Fibroblast of the aortic adventitia (primary cell): ENCODE data around the gene DUSP8. TPM values are rescaled to one million over a fixed set of nuclear protein-coding genes. Genes with fewer than 3 reads are reported as not detected.
A peak's percentile ranks its signal among the peaks of the same experiment; 100 is the strongest.

ENCODE experiments used
- DNase-seq: peaks from one replicate; pipeline ENCODE4 v3.0.0-alpha.2; 2010; ENCODE audit warnings: low read depth
- H3K4me3 ChIP-seq: 2 replicates; pipeline ENCODE4 v1.5.1; 2011; ENCODE audit warnings: low read depth, mild to moderate bottlenecking, control low read depth, low read length, moderate library complexity
- total RNA-seq: library from RNA; depleted of rRNA; stranded (reverse); fragments of >200 nt; gene quantifications from 2 replicates; pipeline ENCODE4 v1.2.3, GENCODE V29; 2012; ENCODE audit warnings: low replicate concordance
- TF ChIP-seq, protein P1 (sequence below): IDR thresholded peaks from 2 replicates; pipeline ENCODE4 v1.5.1; 2011; ENCODE audit warnings: mild to moderate bottlenecking, low read length, control low read depth, inconsistent platforms; ENCODE audit not compliant: insufficient read depth

The DUSP8 gene
- total RNA-seq, 1 donor = 0.36 TPM

DNA sequence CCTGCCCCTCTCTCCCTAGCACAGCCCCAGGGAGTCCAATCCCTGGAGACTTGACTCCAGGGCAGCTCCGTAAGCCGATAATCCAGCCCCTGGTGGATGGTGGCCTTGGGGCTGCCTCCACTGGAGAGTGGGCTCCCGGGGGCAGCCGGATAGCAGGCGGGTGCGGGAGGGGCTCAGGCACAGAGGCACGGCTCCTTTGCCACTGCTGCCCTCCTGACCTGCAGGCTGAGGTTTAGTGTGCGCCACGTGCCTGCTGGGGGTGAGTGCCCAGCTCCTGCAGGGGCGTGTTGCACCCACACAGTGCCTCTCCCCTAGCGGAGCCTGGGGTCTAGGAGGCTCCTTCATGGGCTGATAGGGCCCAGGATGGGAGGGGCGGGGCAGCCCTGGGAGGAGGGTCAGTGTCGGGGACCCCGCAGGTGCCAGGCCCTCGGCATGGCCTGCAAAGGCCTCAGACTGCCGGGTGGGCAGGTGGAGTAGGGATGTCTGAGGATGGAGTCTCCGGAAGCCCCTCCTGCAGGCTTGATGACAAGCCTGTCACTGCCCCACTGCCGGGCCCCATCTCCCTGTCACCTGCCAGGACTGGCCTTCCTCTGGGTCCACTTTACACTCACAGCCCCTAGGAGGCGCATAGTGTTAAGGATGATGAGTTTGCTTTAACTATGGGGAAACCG is 5.6 kb downstream of the DUSP8 start:
- H3K4me3 ChIP-seq = no peak overlapping the region
- TF ChIP-seq, protein P1, sequence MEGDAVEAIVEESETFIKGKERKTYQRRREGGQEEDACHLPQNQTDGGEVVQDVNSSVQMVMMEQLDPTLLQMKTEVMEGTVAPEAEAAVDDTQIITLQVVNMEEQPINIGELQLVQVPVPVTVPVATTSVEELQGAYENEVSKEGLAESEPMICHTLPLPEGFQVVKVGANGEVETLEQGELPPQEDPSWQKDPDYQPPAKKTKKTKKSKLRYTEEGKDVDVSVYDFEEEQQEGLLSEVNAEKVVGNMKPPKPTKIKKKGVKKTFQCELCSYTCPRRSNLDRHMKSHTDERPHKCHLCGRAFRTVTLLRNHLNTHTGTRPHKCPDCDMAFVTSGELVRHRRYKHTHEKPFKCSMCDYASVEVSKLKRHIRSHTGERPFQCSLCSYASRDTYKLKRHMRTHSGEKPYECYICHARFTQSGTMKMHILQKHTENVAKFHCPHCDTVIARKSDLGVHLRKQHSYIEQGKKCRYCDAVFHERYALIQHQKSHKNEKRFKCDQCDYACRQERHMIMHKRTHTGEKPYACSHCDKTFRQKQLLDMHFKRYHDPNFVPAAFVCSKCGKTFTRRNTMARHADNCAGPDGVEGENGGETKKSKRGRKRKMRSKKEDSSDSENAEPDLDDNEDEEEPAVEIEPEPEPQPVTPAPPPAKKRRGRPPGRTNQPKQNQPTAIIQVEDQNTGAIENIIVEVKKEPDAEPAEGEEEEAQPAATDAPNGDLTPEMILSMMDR = no peak
- no peak for DNase-seq

DNA sequence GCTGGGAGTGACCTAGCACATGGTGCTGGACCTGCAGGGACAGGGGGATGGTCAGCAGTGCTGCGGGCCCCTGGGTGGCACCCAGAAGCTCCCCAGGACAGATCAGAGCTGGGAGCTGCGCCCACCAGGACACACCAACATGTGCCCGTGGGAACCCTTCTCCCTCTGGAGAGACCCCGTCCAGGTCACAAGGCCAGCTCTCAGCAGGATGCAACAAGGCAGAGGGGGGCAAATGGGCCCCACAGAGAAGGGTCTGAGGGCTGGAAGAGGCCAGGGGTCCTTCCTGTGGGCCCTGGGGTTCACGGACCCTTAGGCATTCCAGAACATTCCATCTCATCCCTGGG is 6.2 kb downstream of the DUSP8 start:
- no peak for DNase-seq
- no peak overlapping the region for H3K4me3 ChIP-seq
- TF ChIP-seq, protein P1 = no peak

DNA sequence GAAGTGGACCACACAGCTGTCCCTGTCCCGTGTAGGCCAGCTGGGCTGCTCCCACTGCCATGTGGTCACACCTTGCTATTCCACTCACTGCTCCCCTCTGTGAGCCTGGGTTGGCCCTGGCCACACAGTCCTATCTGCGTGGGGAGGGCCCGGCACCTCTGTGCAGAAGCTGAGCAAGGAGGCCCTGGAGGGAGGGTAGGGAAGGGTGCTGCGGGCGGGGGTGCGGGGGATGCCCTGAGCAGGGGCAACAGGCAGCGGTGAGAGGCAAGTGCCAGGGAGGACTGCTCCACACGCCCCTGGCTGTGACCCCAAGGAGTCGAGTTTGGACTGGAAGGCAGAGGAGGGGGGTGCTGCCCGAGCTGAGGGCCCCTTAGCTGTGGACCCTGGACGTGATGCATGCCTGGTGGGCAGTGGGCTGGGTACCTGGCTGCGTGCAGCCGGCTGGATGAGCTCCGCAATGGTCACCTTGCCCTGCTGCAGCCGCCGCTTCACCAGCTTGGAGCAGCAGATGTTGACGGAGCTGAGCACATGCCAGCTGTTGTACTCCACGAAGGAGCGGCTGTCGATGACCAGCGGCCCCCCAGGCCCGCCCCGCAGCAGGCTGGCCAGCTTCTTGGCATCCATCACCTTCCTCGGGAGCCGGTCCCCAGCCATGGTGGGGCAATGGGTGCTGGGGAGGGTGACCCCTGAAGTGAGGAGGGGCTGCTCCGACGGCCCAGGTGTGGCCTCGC is 6.7 kb downstream of the DUSP8 start:
- DNase-seq = no peak
- TF ChIP-seq, protein P1 = no peak
- H3K4me3 ChIP-seq = no peak overlapping the region

DNA sequence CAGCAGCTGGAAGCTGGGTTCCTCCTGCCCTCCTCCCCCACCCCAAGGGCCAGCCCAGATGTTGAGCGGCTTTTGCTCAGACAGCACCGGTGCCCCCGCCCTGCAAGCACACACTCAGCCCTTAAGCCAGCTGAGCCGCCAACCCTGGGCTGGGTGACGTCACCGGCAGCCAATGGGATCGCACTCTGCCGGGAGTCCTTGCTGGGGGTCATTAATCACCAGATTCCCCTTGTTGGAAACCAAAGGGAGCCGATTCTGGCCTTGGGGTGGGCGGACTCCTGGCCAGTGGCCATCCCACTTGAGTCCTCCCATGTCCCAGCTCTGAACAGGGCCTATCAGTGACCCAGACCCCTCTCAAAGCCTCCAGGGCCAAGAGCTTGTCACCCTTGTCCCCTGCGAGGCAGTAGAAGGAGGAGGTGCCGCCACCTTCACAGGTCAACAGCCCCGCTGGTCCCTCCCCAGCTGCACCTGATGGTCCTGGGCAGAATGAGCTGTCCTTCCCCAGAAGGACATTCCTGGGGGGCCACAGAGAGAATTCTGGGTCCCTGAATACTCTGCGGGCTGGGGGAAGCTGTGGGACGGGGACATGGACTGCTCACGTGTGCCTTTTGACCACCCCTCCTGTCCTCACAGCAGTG is 7.4 kb downstream of the DUSP8 start:
- no peak overlapping the region for H3K4me3 ChIP-seq
- peak; percentile 74 for DNase-seq
- TF ChIP-seq, protein P1 = no peak

DNA sequence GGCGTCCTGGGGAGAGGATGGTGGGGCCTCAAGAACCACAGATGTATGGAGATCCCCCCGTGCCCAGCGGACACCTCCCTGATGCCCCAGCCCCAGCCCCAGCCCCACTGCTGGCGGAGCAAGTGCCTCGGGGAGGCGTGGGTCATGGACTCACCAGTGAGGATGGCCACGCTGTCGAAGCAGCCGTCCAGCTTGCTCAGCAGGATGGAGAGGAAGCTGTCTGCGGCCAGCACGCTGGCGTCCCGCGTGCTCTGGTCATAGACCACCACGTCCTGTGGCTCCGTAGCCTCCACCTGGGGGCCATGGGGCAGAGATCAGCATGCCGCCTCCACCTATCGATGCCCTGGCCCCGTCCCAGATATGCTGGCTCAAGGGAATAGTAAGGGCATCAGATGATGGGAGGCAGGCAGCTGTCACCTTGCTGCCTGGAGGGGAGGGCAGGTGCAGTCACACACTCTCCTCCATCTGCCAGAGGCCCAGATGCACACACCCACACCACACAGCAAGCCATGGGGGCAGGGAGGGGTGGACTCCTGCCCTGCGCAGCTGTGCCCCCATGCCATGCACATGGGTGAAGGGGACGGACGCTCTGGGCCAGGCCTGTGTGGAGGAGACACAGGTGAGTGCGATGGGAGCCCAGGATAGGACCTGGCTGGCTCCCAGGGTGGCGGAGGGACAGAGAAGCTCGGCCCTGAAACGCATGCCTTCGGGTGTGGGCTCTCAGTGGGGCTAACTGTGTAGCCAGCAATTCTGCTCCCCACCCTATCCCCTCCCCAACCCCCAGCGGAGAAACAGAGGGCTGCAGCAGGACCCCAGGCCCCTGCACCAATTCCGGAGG is 8.2 kb downstream of the DUSP8 start:
- no peak for DNase-seq
- TF ChIP-seq, protein P1 = no peak
- H3K4me3 ChIP-seq = no peak overlapping the region

DNA sequence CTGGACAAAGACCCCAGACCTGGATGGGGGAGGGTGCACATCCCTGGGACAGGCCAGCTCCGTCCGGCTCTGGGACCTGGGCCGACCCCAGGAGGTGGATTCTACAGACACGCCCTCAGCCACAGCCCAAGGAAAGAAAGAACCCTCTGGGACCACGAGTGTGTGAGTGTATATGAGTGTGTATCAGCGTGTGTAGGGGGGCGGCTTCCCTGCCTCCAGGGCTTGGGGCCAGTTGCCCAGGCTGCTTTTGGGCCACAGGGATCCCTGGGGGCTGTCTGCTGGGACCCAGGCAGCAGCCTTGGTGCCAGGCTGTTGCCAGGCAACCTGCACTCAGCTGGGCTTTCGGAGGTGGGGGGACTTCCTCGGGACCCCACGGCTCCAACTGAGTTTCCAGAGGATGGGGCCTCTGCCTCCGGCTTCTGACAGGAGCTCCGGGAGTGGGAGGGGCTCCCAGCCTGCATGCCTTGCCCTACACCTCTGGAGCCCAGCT is 8.9 kb downstream of the DUSP8 start:
- no peak for DNase-seq
- no peak overlapping the region for H3K4me3 ChIP-seq
- TF ChIP-seq, protein P1 = no peak
